AG08396 (cell line): Measurements from ENCODE around the gene SLC25A1.

Experiments used
- DNase-seq: peaks from one replicate; pipeline ENCODE4 v3.0.0; 2012; ENCODE audit warnings: low spot score, mixed read lengths

SLC25A1 gene

DNA sequence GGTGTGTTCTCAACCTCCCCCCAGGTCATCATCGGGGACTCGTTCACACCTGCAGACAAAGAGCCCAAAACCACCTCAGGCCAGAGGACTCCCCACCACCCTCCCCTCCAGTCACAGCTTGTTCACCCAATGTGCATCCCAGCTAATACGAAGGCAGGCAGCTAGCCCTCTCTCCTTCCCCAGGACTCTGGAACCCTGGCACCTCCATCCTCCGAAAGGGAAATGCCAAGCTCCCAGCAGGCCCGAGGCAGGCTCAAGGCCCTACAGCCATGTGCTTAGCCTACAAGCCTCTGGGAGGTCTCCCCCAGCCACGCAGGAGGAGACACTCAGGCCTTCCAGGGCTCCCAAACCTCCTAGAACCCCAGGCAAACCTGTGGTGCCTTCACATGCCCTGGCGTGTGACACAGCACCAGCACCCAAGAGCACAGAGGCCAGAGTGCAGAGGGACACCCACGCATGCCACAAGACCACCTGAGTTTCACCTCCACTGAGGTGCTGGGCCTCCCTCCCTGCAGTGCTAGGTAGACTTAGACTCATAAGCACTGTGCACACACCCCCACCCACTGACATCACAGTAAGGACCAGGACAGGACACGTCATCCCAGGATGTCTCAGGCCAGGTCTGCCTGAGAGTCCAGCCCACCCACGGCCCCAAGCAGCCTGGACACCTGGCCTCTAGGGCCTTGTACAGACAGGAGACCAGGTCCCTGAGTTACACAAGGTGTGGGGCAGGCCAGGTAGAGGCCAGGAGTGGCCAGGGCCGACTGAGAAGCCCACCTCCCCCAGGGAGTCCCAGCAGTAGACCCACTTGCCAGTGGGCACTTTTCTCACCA lies 40.9 kb downstream of the SLC25A1 start:
- DNase-seq = no peak

DNA sequence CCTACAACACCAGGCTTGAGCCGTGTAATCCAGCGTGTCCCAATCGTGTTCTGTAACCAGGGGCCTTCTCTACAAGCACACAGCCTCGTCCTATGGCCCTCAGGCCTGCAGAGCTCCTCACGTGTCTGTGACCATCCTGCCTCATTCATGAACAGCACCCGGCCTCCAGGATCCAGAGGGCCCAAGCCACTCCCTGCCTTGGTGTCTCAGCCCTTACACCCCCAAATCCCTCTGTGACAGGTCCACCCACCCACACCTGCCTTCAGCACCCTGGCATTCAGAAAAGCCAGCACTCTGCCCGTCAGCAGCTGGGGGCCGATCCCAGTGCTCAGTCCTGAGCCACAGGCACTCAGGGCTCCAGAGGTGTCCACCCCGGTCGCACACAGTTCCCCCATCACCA lies 41.6 kb downstream of the SLC25A1 start:
- no peak for DNase-seq

DNA sequence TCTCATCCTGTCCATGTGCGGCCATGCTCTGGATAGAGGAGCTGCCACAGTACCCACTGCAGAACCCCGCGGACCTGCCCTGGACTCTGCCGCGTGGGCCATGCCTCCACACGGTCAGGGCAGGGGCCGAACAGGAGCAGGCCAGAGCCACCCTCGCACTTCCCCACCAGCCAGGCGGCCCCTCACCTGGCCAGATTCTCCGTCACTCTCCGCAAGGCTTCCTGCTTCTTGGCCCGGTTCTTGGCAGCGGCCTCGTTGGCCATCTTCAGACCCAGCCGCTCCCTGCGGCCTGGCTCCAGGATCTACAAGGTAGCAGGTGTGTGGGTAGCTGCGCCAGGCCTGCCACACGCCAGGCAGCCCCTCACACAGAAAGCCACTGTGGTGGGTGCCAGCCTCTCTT lies 43.7 kb downstream of the SLC25A1 start:
- DNase-seq = no peak

DNA sequence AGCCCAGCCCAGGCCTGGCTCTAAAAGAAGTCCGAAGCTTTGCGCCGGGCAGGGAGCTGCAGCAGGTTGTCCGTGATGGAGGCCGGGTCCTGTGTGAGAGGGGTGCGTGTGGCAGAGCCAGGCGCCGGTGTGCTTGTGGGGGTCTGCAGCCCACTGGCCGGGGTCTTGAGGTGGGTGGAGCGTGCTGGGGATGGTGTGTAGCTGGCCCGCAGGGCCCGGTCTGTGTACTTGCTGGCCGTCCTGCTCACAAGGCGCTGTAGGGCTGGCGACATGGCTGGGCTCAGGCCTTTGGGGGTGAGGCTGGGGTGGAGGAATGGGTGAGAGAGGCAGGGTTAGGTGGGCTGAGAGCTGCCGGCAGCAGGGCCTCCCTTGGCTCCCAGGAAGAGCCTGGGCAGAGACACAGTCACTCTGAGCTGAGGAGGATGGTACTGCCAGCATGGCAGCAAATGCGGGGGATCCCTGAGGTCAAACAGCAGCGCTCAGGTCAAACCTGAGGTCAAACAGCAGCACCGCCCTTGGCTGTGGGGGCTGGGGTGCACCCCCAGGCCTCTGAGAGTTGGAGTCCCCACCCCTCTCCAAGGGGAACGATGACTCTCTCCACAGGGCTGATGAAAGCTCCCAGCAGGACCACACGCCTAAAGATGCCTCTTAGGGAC lies 44.2 kb downstream of the SLC25A1 start:
- DNase-seq = no peak

DNA sequence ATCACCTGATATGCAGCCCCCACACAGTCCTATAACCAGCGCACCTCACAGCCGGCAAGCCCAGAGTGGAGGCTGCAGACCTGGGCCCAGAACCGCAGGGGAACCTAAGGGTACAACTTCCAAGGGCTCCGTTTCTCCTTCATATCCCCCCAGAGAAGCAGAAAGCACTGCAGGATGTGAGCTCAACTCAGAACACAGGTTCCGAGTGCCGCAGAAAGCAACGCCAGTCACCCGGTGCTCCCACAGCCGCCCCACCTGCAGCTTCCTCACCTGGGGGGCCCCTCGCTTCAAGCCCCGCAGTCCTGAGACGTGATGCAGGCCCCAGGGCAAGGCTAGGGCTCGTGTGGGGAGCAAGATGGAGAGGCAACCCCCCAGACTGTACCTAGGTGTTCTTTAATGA lies 45.0 kb downstream of the SLC25A1 start:
- DNase-seq = no peak

DNA sequence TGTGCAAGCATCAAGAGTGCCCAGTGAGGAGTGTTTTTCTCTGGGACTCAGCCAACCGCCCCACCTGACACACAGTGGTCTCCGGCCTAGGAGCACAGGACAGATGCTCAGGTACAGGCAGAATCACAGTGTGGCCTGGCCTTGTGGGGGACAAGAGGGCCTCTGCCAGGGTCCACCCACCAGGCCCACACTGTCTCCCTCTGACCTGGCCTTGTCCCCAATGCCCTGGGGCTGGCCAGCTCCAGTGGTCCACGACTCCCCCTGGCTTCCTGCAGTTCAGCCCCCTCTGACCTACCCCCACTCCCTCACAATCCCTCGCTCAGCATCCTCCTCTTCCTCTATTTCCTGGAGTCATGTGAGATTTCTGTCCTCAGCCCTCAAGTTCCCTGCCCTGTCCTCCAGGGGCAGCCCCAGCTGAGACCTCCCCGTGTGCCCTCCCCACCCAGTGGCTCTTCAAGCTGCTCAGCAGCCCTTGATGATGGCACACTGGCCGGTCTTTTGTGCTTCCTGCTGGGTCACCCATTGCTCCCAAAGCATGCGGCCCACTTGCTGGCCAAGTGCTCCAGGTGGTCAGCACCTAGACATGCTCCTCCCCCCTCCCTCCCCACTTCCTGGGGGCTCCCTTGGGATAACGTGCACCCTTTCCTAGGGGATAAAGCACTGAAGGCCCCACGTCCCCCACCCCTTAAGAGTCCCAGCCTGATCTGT lies 45.7 kb downstream of the SLC25A1 start:
- DNase-seq = no peak

DNA sequence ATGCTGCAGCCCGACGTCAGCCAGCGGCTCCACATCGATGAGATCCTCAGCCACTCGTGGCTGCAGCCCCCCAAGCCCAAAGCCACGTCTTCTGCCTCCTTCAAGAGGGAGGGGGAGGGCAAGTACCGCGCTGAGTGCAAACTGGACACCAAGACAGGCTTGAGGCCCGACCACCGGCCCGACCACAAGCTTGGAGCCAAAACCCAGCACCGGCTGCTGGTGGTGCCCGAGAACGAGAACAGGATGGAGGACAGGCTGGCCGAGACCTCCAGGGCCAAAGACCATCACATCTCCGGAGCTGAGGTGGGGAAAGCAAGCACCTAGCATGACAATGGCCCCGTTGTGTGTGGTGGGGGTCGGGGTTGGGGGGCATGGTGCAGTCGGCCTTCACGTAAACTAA lies 46.4 kb downstream of the SLC25A1 start:
- DNase-seq = no peak

DNA sequence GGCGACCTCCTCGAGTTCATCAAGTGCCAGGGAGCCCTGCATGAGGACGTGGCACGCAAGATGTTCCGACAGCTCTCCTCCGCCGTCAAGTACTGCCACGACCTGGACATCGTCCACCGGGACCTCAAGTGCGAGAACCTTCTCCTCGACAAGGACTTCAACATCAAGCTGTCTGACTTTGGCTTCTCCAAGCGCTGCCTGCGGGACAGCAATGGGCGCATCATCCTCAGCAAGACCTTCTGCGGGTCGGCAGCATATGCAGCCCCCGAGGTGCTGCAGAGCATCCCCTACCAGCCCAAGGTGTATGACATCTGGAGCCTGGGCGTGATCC lies 46.9 kb downstream of the SLC25A1 start:
- DNase-seq = no peak

DNA sequence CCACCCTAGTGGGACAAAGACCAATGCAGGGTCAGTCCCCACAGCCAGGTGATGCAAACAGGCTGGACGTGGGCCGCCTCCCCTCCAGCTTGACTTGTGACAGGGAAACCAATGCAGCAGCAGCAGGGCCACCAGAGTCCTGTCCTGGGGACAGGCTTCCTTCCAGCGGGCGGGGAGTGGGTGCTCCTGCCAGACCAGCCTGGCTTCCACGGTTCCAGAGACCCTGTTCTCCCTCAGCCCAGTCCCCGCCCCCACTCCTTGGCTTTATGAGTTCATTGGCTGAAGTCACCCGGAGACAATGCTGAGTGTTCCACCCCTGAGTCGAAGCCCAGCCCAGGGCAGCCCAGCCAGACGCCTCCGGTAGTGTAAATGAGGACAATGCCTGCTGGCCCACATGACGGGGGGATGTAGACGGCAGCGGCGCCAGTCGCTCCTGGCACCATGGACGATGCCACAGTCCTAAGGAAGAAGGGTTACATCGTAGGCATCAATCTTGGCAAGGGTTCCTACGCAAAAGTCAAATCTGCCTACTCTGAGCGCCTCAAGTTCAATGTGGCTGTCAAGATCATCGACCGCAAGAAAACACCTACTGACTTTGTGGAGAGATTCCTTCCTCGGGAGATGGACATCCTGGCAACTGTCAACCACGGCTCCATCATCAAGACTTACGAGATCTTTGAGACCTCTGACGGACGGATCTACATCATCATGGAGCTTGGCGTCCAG lies 47.4 kb downstream of the SLC25A1 start, which contains the start of gene TSSK2:
TSS of gene TSSK2 (plus strand) at position 350 of the 726 bp plus-strand sequence. CDS start at position 442, 92 bp downstream.
- no peak for DNase-seq

DNA sequence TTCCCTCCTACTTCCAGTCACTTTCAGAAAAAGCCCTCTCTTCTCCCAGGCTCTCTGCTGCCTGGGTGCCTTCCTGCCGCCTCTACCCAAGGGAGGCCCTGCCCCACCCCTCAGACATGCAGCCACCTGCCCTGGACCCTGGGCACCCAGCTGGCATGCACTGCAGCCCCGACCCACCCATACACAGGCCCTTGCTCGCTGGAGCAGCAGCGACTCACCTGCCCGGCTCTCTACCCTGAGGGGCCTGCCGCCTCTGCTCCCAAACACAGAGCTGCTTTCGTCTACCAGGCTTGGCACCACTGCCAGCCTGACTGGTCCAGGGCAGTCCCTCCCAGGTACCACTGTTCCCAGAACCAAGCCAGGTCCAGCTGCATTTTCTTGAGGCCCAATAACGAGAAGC lies 48.7 kb downstream of the SLC25A1 start:
- DNase-seq = no peak

DNA sequence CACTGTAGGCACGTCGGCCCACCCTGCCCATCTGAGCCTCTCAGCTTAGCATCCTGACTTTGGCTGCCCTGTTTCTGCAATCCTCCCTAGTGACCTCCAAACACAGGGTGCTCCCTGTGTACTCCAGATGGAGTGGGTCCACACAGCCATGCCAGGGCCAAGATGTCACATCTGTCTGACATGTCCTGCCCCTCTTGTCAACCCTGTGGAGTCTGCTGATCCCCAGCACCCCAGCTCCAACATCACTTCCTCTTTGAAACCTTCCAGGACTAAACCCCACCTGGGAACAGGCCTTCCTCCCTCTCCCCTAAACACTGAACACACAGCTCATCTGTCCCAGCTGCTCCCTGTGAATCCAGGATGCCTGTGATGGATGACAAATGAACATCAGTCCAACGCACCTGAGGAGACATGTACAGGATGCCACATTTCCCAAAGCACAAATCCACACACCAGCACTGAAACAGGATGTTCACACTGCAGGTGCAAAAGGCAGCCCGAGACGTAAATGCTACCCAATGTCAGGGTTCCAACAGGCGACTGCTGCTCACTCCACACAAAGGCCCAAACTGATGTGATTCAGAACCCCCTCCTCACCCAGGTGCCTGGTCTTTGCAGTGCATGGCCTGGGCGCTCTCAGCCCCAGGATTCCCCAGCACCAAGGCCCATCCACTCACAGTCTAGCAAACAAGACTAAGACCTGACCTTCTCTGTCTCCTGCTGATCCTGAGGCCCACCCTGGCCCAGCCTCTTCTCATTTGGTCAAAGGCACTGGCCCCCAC lies 49.4 kb downstream of the SLC25A1 start:
- DNase-seq = no peak

DNA sequence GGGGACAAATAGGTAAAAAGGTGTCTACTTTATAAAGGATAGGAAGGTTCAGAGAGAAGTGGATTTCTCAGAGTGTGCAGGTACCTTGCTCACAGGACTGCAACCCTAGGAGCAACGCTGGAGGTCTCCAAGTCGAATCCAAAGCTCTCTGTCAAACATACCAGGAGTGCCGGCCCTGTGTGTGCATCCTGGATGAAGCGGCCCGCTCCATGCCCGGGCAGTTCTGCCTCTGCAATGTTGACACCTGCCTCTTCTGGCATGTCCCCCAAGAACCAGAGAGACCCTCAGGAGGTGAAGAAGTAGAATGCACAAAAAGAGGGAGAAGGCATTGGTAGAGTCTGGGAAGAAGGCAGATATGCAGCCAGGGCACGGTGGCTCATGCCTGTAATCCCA lies 50.5 kb downstream of the SLC25A1 start:
- DNase-seq = no peak

DNA sequence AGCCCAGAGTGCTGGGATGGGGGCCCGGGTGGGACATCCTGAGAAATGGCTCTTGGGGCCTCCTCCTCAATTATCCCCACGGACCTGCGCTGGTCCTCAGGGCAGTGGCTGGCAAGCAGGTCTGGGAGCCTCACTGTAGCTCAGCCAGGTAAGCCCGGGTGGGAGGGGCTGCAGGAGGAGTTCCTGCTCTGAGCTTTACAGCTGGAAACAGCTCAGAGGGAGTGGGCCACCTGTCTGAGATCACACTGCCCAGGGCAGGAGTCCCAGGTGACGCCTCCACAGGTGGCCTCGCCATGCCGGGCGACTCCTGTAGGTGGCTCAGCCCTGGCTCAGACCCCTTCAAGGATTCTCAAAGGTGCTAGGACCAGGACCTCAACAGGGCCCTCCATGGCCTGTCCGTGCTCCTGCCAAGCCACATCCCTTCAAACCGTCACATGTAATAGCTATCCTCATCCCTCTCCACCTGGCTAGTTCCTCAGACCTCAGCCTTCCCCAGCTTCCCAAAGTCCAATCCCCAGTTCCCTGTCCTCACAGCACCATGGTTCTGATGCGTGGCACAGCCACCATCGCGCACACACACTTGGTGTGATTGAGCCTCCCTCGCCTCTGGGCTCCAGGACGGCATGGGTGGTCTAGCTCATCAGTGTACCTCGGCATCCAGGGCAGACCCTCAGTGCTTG lies 51.1 kb downstream of the SLC25A1 start:
- no peak for DNase-seq

DNA sequence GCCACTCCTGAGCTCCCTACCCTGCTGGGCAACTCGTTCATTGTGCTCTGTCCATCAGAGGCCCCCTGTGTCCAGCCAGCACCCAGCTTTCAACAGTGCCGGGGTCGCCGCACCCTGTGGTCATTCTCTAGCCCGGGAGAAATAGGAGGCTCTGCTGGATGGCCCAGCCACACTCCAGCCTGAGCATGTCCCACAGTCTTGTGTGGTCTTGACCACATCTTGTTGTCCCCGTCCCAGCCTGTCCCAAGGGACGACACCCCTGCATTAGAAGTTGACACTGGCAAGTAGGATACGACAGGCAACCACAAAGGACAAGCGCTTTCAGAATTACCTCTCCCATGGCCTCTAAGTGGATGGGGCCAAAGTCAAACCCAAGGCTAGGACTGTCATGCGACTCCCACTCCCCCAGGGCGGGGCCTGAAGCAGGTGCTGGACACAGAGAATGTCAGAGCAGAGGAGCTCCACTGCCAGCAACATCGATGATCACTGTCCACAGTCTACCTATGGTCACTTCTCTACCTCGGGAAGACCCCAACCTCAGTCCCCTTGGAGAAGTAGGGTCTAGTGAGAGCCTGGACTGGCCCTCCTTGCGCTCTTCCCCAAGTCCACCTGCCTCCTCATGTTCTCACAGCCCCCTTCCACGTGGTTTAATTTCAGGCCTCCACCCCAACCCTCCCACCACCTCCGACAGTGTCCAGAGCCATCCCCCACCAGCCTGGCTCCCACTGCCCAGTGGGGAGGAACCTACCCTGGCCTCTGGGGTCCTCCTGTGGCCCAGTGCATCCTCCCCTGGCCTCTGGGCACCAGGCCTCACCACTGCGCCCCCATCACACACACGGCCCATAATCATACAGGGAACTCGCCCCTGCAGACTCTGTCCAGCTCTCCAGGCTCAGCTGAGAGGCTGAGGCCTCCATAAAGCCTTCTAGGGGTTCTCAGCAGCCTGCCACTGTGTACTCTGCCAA lies 51.9 kb downstream of the SLC25A1 start:
- no peak for DNase-seq
